CD4-positive, alpha-beta T cell (primary cell): Measurements from ENCODE around the gene CRISP2. TPM values are rescaled to one million over a fixed set of nuclear protein-coding genes. Genes with fewer than 3 reads are reported as not detected.

Source experiments
- ATAC-seq: fragments of 200-7000 bp; cut with Tn5 transposase; one replicate; pipeline ENCODE4 v1.10.0; 2022; ENCODE audit warnings: mild to moderate bottlenecking; ENCODE audit not compliant: poor library complexity
- CTCF ChIA-PET: fragments of 350-600 bp; sonication (Branson Sonifier 250); formaldehyde crosslinking; loops from one replicate; lab custom pipeline; 2021; ENCODE audit warnings: antibody characterized with exemption, inconsistent platforms; lab: Charles Lee
- POLR2A ChIA-PET: fragments of 350-600 bp; sonication (Branson Sonifier 250); formaldehyde crosslinking; loops from one replicate; lab custom pipeline; 2021; ENCODE audit warnings: antibody characterized with exemption, inconsistent platforms; lab: Charles Lee
- DNase-seq, 14 experiments: peaks; one replicate each; pipeline ENCODE4 v3.0.0-alpha.2; 2013 to 2020; ENCODE audit warnings: mixed read lengths in 2 of 14
- H3K27ac ChIP-seq, 2 donors: one replicate each; pipeline versions ENCODE4 v1.5.1 to v1.7.0; 2013; ENCODE audit warnings: low read length in 2 of 2, low read depth in 1 of 2, mild to moderate bottlenecking in 1 of 2
- H3K27me3 ChIP-seq, 2 experiments: 1 replicate in 1 of 2; 2 replicates in 1 of 2; pipeline versions ENCODE4 v1.6.1 to v1.7.0; 2013; ENCODE audit warnings: low read length in 2 of 2, control low read depth in 1 of 2, mild to moderate bottlenecking in 1 of 2, moderate library complexity in 1 of 2; ENCODE audit not compliant: insufficient read depth in 2 of 2, control insufficient read depth in 1 of 2
- H3K36me3 ChIP-seq: one replicate; pipeline ENCODE4 v1.6.1; 2013; ENCODE audit warnings: low read length, control low read depth; ENCODE audit not compliant: insufficient read depth
- H3K4me1 ChIP-seq: one replicate; pipeline ENCODE4 v1.6.1; 2013; ENCODE audit warnings: low read length, control low read depth; ENCODE audit not compliant: insufficient read depth
- H3K4me3 ChIP-seq: one replicate; pipeline ENCODE4 v1.5.1; 2013; ENCODE audit warnings: mild to moderate bottlenecking, low read length, moderate library complexity
- H3K9me3 ChIP-seq, 2 experiments: 1 replicate in 1 of 2; 2 replicates in 1 of 2; pipeline versions ENCODE4 v1.6.1 to v1.7.0; 2013; ENCODE audit warnings: low read length in 2 of 2, mild to moderate bottlenecking in 2 of 2, control low read depth in 1 of 2, moderate library complexity in 1 of 2; ENCODE audit not compliant: control insufficient read depth in 1 of 2, insufficient read depth in 1 of 2
- H3K27ac Mint-ChIP-seq: one replicate; pipeline ENCODE4 v1.8.0; 2020; ENCODE audit warnings: mixed read lengths
- H3K27me3 Mint-ChIP-seq: one replicate; pipeline ENCODE4 v1.8.0; 2021; ENCODE audit warnings: mixed read lengths
- H3K36me3 Mint-ChIP-seq: one replicate; pipeline ENCODE4 v1.8.0; 2021; ENCODE audit warnings: low read depth, mixed read lengths
- H3K4me1 Mint-ChIP-seq: one replicate; pipeline ENCODE4 v1.8.0; 2021; ENCODE audit warnings: low read depth, mixed read lengths
- H3K4me3 Mint-ChIP-seq: one replicate; pipeline ENCODE4 v1.8.0; 2020; ENCODE audit warnings: mild to moderate bottlenecking, mixed read lengths
- H3K9me3 Mint-ChIP-seq: one replicate; pipeline ENCODE4 v1.8.0; 2020; ENCODE audit warnings: mixed read lengths
- intact Hi-C, 2 experiments: fragments of 100-400 bp; cut with DNase I in 1 of 2; cut with micrococcal nuclease in 1 of 2; formaldehyde crosslinking; loops; one replicate each; pipeline versions ENCODE4 v1.15.1 to v1.9.0; 2023 to 2025; cut with DNase I, micrococcal nuclease
- total RNA-seq, 174 experiments: library from RNA in 2 of 174; stranded (reverse) in 2 of 174; gene quantifications; one replicate each; pipeline ENCODE4 v1.2.3 and lab custom pipeline; 2021 to 2026
- TF ChIP-seq, protein P1 (sequence below): fragments of 200-600 bp; IDR thresholded peaks from one replicate; pipeline ENCODE4 v1.8.0; 2022; ENCODE audit warnings: antibody characterized with exemption, mild to moderate bottlenecking

CRISP2 gene
- total RNA-seq, 2 experiments from 2014 or later = not detected

DNA sequence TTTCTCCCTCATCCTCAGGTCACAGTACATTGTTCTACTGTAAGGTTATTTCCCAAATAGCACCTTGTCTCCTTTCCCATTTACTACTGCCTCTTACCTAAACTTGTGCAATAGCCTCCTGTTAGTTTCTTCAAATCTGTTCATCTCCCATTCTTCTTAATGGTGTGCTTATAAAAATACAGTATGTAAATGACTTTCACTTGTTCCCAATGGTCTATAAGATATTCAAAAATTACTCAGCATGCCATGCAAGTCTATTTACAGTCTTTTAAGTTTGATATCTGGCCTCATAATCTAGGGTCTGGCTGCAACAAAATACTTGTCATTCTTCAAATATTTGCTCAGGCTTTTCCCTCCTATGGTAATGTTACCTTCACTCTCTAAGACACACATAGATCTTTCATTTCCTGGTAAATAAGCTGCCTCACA is 45.2 kb downstream of the CRISP2 start:
- Histone ChIP-seq H3K4me3 (no peak overlapping the region), H3K9me3 (no peaks in the 10 kb centered on the region), H3K4me1 (no peaks in the 10 kb centered on the region), H3K27me3 (no peaks in the 10 kb centered on the region), H3K36me3 (no peaks in the 10 kb centered on the region), H3K27ac (no peak overlapping the region)
- Mint-ChIP-seq H3K9me3 (no peaks in the 10 kb centered on the region), H3K27me3 (no peaks in the 10 kb centered on the region), H3K4me3 (no peak overlapping the region), H3K27ac (no peak overlapping the region), H3K4me1 (no peaks in the 10 kb centered on the region), H3K36me3 (no peaks in the 10 kb centered on the region)
- ChIA-PET CTCF (no interaction called here), POLR2A (no interaction called here)
- DNase-seq = no peak
- intact Hi-C loops = no loop called here
- TF ChIP-seq, protein P1, sequence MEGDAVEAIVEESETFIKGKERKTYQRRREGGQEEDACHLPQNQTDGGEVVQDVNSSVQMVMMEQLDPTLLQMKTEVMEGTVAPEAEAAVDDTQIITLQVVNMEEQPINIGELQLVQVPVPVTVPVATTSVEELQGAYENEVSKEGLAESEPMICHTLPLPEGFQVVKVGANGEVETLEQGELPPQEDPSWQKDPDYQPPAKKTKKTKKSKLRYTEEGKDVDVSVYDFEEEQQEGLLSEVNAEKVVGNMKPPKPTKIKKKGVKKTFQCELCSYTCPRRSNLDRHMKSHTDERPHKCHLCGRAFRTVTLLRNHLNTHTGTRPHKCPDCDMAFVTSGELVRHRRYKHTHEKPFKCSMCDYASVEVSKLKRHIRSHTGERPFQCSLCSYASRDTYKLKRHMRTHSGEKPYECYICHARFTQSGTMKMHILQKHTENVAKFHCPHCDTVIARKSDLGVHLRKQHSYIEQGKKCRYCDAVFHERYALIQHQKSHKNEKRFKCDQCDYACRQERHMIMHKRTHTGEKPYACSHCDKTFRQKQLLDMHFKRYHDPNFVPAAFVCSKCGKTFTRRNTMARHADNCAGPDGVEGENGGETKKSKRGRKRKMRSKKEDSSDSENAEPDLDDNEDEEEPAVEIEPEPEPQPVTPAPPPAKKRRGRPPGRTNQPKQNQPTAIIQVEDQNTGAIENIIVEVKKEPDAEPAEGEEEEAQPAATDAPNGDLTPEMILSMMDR = no peak
- no peak for ATAC-seq

DNA sequence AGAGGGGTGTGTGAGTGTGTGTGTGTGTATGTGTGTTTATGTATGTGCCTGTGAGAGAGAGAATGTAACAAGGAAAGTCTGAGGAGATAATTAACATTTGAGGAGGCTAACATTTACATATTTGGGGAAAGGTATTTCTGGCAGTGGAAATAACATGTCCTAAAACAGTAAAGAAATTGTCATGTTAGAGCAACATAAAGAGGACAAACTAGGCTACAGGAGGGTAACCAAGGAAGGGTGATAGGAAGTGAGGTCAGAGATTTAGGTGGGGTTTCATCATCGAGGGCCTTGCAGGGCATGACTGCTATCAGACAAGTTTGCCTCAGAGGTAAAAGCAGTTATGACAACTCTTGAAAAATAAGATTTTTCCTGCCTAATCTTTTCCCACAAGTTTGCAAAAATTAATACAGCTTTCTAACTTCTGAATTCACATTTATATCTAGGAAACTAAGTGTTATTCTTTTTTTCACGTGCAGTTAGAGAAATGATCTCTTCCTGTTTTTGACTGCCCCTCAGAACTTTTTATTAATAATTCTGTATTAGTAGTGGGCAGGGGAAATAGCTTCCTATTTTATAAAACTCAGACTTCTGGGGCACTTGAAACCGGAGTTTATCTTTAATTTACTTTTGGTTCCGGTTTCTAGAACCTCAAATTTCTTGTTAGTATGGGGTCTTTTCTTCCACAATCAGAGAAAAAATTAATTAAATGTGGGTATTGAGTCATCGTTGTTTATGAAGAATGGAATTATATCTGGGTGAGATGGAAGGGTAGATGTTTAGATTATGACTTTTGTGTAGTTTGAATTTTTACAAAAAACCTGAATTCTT is 46.2 kb downstream of the CRISP2 start:
- Histone ChIP-seq H3K4me3 (no peak overlapping the region), H3K36me3 (no peaks in the 10 kb centered on the region), H3K4me1 (no peaks in the 10 kb centered on the region), H3K9me3 (no peaks in the 10 kb centered on the region), H3K27ac (no peak overlapping the region), H3K27me3 (no peaks in the 10 kb centered on the region)
- H3K9me3 Mint-ChIP-seq = no peaks in the 10 kb centered on the region
- no peaks in the 10 kb centered on the region for H3K4me1 Mint-ChIP-seq
- ChIA-PET POLR2A (no interaction called here), CTCF (no interaction called here)
- TF ChIP-seq, protein P1 = no peak
- intact Hi-C loops = no loop called here
- DNase-seq = no peak
- ATAC-seq = no peak
- H3K36me3 Mint-ChIP-seq = no peaks in the 10 kb centered on the region
- no peak overlapping the region for H3K27ac Mint-ChIP-seq
- no peak overlapping the region for H3K4me3 Mint-ChIP-seq
- H3K27me3 Mint-ChIP-seq = no peaks in the 10 kb centered on the region

DNA sequence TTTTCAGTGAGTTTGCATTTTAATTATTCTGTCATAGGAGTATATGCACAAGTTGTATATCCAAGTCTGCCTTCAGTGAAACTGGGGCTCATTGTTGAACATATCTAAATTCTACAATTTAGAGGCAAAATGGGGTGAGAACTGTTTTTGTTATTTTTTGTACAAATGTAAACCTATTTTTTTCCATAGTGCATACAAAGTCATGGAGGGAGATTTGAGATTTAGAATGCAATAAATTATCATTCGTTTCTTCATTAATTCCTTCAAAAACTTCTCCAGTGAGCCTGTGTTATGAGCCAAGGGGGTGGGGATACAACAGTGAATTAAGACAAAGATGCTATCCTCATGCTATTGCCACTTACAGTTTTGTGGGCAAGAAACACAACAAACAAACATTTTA is 46.9 kb downstream of the CRISP2 start:
- Mint-ChIP-seq H3K4me1 (no peaks in the 10 kb centered on the region), H3K9me3 (no peaks in the 10 kb centered on the region), H3K27ac (no peak overlapping the region), H3K4me3 (no peak overlapping the region), H3K36me3 (no peaks in the 10 kb centered on the region), H3K27me3 (no peaks in the 10 kb centered on the region)
- TF ChIP-seq, protein P1 = no peak
- Histone ChIP-seq H3K4me1 (no peaks in the 10 kb centered on the region), H3K4me3 (no peak overlapping the region), H3K27ac (no peak overlapping the region), H3K27me3 (no peaks in the 10 kb centered on the region), H3K9me3 (no peaks in the 10 kb centered on the region), H3K36me3 (no peaks in the 10 kb centered on the region)
- ChIA-PET POLR2A (no interaction called here), CTCF (no interaction called here)
- no peak for DNase-seq
- intact Hi-C loops = no loop called here
- no peak for ATAC-seq
